ENCODE results near the gene PTPN14. TPM values are rescaled to one million over a fixed set of nuclear protein-coding genes. Genes with fewer than 3 reads are reported as not detected.

PTPN14 gene
- total RNA-seq, 1 donor from 2014 or later, result 43.7 TPM

DNA sequence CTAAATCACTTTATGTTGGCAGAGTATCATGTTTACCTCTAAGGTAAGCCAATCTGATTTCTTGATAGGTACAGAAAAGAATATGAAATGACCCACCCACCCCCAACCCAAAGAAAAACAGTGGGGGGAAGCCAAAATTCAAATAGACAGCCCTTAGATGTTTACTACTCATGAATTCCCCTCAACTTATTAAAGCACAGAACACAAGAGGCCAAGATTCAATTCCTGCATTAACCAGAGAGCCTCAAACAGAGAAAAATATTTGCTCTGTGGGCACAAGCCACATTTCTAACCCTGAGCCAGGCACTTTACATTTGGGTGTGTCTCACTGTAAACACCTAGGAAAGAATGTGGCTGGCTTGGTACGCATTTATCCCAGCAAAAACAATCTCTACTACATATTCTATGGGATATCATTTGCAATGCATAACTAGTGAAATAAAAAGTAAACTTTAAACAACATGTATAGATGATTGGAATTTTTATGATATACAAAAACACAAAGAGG lies 84.3 kb downstream of the PTPN14 start:
- H3K27me3 ChIP-seq, result no peaks in the 10 kb centered on the region
- H3K4me3 ChIP-seq, result no peak overlapping the region
- peak overlapping the region; percentile 13 for H3K27ac ChIP-seq
- no peaks in the 10 kb centered on the region for H3K36me3 ChIP-seq
- DNase-seq, result no peak
- peak; percentile 85 for ATAC-seq
- H3K9me3 ChIP-seq, result no peaks in the 10 kb centered on the region
- TF ChIP-seq CTCF (IDR thresholded peaks at IDR 0.05), result no peak
- H3K4me1 ChIP-seq, result no peaks in the 10 kb centered on the region
- intact Hi-C loops (cut with DNase I), result no loop called here

GRCh38 chr1:214466403-214467077 lies 84.9 kb downstream of the PTPN14 start:
- Histone ChIP-seq H3K27me3 (no peaks in the 10 kb centered on the region), H3K36me3 (no peaks in the 10 kb centered on the region), H3K4me1 (no peaks in the 10 kb centered on the region), H3K4me3 (no peak overlapping the region), H3K27ac (peak overlapping the region; percentile 13), H3K9me3 (no peaks in the 10 kb centered on the region)
- no peak for ATAC-seq
- intact Hi-C loops (cut with DNase I), result no loop called here
- no peak for TF ChIP-seq CTCF (IDR thresholded peaks at IDR 0.05)
- DNase-seq, result no peak

- intact Hi-C loops (cut with DNase I), result no loop called here
- no peaks in the 10 kb centered on the region for H3K36me3 ChIP-seq
- no peak overlapping the region for H3K4me3 ChIP-seq
- no peak overlapping the region for H3K27ac ChIP-seq
- no peaks in the 10 kb centered on the region for H3K27me3 ChIP-seq
- ATAC-seq (no peak), DNase-seq (no peak)
- TF ChIP-seq CTCF (IDR thresholded peaks at IDR 0.05), result no peak
- H3K9me3 ChIP-seq, result no peaks in the 10 kb centered on the region
- H3K4me1 ChIP-seq, result no peaks in the 10 kb centered on the region
Measured at GRCh38 chr1:214464445-214465287, 86.7 kb downstream of the PTPN14 start.

GRCh38 chr1:214463596-214463995 lies 87.8 kb downstream of the PTPN14 start:
- Histone ChIP-seq H3K4me3 (no peak overlapping the region), H3K27ac (no peak overlapping the region), H3K36me3 (no peaks in the 10 kb centered on the region), H3K4me1 (no peaks in the 10 kb centered on the region), H3K9me3 (no peaks in the 10 kb centered on the region), H3K27me3 (no peaks in the 10 kb centered on the region)
- DNase-seq, result no peak
- intact Hi-C loops (cut with DNase I), result no loop called here
- ATAC-seq, result no peak
- no peak for TF ChIP-seq CTCF (IDR thresholded peaks at IDR 0.05)

GRCh38 chr1:214462882-214463281 lies 88.5 kb downstream of the PTPN14 start:
- TF ChIP-seq CTCF (IDR thresholded peaks at IDR 0.05), result no peak
- DNase-seq (no peak), ATAC-seq (no peak)
- H3K4me3 ChIP-seq, result no peak overlapping the region
- H3K9me3 ChIP-seq, result no peaks in the 10 kb centered on the region
- H3K36me3 ChIP-seq, result no peaks in the 10 kb centered on the region
- H3K27me3 ChIP-seq, result no peaks in the 10 kb centered on the region
- intact Hi-C loops (cut with DNase I), result no loop called here
- H3K4me1 ChIP-seq, result no peaks in the 10 kb centered on the region
- no peak overlapping the region for H3K27ac ChIP-seq

All from upper lobe of right lung (tissue), 1 donor.